NOMO-1 treated with dmso at 0.1 percent for 144 hours (cell line): ENCODE data around the gene PILRA.
A peak's percentile ranks its signal among the peaks of the same experiment; 100 is the strongest.
"Not testable (repeated sequence)": the region's sequence is repeated elsewhere in the genome, so short reads cannot be mapped to it uniquely, and the experiment has no call there.

ENCODE experiments used
- DNase-seq: peaks from one replicate; lab custom pipeline; 2025; ENCODE audit not compliant: unreplicated experiment; lab: John Stamatoyannopoulos, UW

Gene PILRA

DNA sequence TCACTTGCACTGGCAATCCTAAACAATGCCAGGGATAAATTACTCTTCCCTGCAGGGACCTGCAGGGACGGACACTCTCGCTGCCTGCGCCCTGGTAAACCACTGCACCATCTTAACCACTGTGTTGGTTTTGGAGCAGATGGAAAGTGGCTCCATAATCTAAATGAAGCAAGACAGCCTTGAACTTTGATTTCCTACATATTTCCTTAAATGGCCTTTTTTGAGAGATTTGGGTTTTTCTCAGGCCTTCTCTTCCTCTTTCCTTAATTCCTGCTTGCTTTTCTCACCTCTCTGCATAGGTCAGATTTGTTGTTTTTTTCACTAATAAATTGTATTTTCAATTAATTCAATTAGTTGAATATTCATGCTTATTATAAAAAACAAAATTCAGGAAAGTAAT is 2.8 kb downstream of the PILRA start:
- DNase-seq, result no peak

DNA sequence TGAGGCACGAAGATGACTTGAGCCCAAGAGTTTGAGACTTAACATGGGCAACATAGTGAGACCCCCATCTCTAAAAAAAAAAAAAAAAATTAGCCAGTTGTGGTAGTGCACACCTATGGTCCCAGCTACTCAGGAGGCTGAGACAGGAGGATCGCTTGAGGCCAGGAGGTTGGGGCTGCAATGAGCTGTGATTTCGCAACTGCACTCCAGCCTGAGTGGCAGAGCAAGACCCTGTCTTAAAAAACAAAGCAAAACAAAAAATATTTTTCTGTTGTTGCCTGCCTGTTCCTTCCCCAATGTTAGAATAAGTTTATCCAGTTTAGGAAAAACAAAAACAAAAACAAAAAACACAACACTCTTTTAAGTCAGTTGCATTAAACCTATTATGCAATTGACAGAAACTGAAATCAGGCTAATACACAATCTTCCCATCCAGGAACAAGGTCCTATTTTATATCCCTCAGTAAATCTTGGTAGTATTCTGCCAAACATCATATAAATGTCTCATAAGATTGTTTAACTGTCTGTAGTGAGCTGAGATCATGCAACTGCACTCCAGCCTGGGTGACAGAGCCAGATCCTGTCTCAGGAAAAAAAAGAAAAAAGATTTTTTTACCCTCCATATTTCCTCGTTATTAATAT is 4.9 kb downstream of the PILRA start:
- no peak for DNase-seq

DNA sequence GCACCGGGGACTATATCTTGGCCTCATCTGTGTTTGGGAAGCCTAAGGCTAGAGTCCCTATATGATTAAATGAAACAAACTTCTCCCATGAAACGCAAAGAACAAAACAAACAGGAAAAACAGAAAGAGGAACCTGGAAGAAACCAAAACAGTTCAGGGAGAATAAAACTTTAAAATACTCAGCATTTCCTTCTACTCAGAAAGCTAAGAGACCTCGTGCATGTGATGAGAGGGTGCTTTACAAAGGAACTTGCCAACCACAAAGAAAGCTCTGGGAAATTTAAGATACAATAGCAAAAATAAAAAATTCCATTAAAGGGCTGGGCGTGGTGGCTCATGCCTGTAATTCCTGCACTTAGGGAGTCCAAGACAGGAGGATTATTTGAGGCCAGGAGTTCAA is 6.9 kb downstream of the PILRA start:
- DNase-seq, result no peak

DNA sequence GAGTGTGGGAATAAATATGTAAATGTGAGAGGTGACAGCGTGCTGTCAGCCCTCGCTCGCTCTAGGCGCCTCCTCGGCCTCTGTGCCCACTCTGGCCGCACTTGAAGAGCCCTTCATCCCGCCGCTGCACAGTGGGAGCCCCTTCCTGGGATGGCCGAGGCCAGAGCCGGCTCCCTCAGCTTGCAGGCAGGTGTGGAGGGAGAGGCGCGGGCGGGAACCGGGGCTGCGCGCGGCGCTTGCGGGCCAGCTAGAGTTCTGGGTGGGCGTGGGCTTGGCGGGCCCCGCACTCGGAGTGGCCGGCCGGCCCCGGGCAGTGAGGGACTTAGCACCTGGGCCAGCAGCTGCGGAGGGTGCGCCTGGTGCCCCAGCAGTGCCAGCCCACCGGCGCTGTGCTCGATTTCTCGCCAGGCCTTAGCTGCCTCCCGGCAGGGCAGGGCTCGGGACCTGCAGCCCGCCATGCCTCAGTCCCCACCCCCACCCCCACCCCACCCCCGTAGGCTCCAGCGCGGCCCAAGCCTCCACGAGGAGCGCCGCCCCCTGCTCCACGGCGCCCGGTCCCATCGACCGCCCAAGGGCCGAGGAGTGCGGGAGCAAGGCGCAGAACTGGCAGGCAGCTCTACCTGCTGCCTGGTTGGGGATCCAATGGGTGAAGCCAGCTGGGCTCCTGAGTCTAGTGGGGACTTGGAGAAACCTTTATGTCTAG is 8.4 kb downstream of the PILRA start:
- DNase-seq, result not testable (repeated sequence)

DNA sequence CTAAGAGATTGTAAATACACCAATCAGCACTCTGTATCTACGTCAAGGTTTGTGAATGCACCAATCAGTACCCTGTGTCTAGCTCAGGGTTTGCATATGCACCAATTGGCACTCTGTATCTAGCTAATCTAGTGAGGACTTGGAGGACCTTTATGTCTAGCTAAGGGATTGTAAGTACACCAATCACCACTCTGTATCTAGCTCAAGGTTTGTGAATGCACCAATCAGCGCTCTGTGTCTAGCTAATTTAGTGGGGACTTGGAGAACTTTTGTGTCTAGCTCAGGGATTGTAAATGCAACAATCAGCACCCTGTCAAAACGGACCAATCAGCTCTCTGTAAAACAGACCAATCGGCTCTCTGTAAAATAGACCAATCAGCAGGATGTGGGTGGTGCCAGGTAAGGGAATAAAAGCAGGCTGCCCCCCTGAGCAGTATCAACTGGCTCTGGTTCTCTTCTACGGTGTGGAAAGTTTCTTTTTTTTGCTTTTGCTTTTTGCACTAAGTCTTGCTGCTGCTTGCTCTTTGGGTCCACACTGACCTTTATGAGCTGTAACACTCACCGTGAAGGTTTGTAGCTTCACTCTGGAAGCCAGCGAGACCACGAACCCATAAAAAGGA is 9.1 kb downstream of the PILRA start:
- not testable (repeated sequence) for DNase-seq

DNA sequence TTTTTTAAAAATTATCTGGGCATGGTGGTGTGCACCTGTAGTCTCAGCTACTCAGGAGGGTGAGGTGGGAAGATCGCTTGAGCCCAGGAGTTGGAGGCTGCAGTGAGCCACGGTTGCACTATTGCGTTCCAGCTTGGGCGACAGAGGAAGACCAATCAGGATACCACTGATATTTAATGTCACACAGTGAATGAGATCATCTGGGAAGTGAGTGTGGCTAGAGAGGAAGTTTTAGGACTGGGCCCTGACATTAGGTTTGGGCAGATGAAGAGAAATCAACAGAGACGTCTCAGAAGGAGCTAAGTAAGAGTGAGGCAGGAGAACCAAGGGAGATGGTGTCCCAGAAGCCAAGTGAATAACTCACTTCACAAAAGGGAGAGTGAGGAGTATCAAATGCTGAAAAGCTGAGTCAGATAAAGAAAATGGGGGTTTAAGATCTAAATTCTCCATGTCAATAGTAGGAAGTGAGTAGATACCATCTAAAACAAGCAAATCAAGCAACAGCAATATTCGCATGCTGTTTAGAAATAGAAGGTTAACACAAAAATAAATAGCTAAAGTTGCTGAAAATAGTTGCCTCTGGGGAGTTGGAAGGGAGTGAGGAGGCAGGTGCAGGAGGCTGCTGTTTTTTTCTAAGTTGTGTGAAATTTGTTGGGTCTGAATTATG is 11.5 kb downstream of the PILRA start:
- DNase-seq, result no peak

DNA sequence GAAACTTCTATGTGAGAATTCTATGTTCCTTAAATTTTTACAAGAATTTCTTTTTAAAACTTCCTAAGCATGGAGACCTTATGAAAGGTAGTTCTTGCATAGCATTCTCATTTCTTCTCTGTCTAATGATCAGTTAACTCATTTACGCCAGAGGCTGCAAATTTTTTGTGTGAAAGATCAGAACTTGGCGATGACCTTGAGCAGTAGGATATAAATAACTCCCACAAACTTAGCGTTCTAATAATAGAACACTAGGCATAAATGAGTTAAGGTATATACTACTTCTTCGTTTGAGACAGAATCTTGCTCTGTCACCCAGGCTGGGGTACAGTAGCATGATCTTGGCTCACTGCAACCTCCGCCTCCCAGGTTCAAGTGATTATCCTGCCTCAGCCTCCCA is 13.7 kb downstream of the PILRA start:
- DNase-seq, result no peak

DNA sequence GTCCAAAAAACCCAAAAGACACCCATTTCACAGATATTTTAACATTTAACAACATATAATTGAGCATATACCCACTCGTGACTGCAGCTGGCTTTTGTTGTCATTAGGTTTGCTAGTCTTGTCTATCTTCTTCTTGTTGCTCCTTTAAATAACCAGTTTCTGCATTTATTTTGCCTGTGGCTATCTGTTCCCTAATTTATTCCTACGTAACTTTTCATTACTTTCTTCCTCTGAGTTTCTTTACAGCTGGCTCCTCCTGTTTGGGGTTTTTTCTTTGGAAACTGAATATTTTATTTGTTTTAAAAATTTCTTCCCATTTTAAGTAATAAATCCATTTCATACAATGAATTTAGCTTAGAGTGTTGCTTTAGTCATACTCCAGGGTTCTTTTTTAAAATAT is 14.4 kb downstream of the PILRA start:
- no peak for DNase-seq

DNA sequence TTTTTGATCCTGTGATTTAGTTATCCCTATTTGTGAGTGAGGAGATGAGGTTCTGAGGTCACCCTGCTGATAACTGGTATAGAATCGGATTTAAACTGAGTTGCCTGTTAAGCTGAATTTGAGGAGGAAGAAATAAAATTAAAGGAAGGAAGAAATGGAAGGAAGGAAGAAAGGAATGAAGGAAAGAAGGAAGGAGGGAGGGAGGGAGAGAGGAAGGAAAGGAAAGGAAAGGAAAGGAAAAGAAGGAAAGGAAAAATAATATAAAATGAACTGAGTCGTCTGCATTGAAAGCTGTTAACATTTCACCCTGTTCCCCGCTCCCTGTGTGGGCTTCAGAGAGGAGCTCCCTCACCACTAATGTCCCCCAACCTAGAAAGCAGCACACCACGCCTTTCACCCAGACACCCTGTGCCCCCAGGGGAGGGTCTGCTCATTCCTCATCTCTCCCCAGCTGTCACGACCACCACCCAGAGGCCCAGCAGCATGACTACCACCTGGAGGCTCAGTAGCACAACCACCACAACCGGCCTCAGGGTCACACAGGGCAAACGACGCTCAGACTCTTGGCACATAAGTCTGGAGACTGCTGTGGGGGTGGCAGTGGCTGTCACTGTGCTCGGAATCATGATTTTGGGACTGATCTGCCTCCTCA is 16.3 kb downstream of the PILRA start:
- no peak for DNase-seq

DNA sequence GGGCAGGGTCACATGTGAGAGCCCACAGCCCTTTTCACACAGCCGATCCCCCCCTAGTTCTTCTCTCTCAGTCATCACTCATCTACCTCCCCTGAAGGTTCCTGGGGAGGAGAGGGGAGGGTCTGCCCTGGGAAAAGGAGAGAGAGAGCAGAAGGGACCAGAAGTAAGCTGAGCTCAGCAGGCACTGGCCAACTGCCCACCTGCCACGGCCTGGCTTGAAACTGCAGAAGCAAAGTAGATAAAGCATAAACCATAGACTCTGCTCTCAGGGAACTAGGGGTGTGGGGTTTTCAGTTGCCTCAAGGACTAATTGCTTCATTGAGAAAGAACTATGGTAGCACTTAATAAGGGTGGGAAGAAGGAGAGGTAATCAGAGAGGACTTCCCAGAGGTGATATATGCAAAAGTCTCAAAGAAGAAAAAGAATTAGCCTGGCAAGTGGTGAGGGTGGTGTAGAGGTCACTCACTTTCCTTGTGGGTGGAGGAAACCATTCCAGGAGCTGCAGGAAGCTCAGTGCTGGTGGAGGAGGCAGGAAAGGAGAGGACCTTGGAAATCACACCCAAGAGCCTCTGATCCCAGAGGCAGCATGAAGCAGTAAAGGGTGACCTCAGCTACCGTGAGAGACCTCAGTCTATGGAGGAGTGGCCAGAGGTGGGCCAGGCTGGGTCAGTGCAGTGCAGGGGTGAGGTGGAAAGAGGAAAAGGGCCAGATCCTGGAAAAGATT is 17.2 kb downstream of the PILRA start:
- no peak for DNase-seq

DNA sequence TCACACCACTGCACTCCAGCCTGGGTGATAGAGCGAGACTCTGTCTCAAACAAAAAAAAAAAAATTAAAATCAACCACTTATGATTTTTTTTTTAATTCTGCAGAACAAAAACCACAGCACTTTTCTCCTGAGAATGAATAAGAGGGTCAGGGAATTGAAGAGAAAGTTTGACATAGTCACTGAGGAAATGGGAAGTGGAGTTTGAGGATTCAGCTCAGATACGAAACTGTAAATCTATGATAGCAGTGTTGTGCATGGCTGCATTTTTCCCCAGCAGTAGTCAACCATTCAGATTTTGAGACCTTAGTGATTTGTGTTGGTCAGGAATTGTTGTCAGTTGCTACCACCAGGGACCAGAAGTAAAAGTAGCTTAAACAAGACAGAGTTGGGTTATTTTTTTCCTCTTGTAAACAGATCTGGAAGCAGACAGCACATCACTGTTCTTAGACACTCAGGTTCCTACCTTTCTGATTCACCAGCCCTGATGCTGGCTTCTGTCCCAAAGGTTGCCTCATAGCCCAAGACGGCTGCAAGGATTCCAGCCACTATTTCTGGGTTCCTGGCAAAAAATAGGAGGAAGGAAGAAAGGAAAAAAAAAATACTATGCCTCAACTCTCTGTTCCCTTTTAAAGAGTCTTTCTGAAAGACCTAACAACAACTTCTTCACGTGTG is 20.1 kb downstream of the PILRA start:
- DNase-seq, result no peak

DNA sequence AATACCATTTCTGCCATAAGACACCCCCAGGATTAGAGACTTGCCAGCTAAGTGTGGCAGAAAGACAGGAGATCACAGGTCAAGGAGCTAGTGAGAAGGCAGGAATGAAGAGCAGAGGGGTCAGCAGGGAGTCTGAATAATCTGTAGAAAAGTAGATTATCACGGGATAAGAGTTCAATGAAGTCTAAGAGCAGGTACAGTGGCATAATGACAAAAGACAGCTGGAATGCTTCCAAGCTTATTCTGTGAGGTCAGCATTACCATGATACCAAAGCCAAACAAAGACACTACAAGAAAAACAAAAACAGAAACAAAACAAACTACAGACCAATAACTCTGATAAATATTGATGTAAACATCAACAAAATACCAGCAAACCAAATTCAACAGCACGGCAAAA is 20.8 kb downstream of the PILRA start:
- DNase-seq, result no peak

DNA sequence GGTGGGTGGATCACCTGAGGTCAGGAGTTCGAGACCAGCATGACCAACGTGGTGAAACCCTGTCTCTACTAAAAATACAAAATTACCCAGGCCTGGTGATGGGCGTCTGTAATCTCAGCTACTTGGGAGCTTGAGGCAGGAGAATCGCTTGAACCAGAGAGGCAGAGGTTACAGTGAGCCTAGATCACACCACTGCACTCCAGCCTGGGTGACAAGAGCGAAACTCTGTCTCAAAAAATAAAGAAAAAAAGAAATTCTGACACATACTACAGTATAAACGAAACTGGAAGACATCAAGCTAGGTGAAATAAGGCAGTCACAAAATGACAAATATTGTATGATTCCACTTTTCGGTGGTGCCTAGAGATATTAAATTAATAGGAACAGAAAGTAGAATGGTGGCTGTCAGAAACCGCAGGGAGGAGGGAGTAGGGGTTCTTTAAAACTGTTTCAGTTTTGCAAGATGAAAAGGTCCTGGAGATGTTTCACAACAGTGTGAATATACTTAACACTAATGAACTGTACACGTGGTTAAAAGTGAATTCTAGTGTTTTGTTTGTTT is 23.2 kb downstream of the PILRA start:
- DNase-seq, result peak; percentile 97

DNA sequence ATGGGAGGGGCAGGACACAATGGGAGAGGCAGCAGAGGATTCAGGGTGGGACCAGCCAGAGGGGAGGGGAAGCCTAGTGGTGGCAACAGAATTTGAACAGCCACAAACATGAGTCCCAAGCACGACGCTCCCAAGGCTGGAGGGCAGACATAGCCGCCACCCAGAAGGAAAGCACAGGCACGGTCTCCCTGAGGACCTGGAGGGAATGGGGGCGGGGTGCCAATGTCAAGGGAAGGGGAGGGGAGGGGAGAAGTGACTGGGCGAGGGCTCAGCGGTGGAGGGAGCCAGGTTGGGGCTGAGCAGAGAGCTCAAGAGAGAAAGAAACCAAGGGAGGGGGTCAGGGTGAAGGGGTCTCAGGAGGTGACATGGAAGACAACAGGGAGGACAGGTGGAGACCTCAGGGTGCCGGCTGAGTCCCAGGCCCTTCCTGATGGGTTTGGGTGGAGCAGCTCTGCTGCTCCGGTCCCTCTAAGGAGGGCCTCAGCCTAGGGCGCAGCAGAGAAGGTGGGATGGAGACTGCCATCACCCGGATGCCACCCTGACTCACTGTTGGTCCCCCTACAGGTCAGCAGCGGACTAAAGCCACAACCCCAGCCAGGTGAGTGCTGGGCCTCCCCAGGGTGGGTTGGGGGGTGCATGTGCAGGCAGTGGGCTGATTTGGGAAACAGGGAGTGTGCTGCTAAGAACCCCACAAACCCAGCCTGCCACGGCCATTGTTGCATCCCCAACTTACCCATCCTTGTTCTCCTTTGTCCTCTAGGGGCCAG is 24.2 kb downstream of the PILRA start:
- DNase-seq, result no peak

DNA sequence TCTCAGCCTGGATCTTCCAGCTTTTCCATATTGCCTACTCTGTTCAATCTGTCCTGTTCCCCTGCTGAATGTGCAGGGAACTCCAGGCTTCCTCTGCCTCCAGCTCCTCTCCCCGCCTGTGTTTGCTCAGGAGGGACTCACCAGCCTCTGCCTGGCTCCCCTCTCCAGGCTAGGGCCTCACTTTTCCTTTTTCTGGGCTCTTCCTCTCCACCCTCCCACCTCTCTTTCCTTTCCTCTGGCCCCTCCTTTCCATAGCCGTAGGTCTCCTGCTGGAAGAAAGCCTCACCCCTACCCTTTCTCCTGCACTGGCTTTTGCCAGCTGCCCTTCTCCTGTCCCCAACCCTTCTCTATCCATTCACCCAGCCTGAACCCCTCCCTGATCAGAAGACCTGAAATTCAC is 25.0 kb downstream of the PILRA start:
- no peak for DNase-seq

DNA sequence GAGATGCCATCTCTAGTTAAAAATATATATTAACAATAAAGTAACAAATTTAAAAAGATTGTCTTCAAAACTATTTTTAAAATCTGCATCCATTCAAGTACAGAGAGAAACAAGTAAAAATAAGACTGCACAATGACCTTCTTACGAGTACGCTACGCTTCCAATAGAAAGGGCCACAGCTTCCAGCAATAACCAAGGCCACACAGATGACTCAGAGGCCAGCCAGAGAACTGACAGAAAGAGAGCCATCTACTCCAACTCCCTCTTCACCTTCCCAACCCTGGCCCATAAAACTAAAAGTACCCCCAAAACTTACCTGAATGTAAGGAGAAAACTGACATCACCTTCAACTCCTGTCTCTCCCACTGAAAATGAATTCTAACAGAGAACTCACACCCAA is 26.8 kb downstream of the PILRA start:
- no peak for DNase-seq

DNA sequence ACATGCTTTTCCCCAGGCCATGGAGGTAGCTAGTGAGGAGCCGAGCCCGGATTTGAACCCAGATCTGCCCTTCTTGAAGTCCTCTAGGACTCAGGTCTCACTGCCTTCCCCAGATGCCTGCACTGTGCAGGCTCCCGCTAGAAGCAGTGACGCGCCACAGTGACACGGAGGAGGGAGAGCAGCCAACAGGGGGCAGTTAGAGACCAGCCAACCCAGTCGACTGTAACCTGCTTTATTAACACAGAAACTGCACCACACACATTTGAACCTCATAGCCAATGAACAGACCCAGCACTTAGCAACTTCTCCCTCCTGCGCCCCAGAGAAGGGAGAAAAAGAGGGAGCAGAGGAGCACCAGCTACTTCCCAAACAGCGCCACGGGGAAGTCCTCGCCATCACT is 27.4 kb downstream of the PILRA start:
- no peak for DNase-seq

DNA sequence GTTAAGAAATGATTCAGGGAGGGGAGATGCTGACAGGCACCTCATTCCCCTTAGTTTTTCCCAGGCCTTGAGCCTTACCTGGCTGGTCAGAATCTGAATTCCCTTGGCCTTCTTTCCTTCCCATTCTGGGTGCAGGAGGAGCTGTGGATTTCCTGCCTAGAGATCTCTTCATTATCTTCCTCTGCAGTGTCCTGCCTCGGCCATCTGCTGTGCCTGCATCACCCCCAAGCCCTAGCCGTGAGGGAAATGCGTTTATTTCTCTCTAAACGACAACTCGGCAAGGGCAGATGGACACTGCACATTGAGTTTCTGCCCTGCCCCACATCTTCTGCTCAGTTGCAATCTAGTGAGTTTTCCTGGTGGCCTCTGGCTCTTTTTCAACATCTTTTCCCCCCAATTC is 28.5 kb downstream of the PILRA start:
- DNase-seq, result no peak

DNA sequence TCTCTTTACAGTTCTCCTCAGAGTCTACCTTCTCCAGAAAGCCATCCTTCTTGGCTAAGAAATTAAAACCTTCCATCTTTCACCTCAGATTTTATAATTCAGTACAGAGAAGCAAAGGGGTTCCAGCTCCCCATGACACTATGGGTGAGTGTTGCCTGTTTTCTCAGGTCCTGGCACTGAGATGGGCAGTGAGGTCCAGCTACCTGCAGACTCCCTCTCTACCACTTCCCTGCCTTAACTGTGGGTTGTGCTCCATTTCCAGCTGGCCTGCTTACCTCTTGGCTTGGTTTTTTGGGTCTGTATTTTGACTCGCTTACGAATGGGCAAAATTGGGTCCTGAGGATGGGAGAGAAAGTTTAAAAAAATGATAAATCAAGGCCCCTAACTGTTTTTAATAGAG is 29.0 kb downstream of the PILRA start:
- DNase-seq, result no peak
